IMR-90 (cell line): ENCODE measurements around the gene ST7. TPM values are rescaled to one million over a fixed set of nuclear protein-coding genes. Genes with fewer than 3 reads are reported as not detected.

ENCODE experiments used
- CHD1 ChIP-seq: IDR thresholded peaks from 2 replicates; pipeline ENCODE4 v1.6.1; 2012; ENCODE audit warnings: low read depth, low read length, improper control_type of control experiment
- CTCF ChIP-seq: conservative IDR thresholded peaks from 2 replicates; pipeline ENCODE4 v1.5.1; 2012; ENCODE audit warnings: mild to moderate bottlenecking, low read depth, low read length, improper control_type of control experiment
- MAFK ChIP-seq: IDR thresholded peaks from 2 replicates; pipeline ENCODE4 v1.6.1; 2012; ENCODE audit warnings: low read depth, low read length, improper control_type of control experiment
- POLR2A ChIP-seq: IDR thresholded peaks from 2 replicates; pipeline ENCODE4 v1.6.1; 2012; ENCODE audit warnings: mild to moderate bottlenecking, low read depth, low read length
- RFX5 ChIP-seq: IDR thresholded peaks from 2 replicates; pipeline ENCODE4 v1.8.0; 2012; ENCODE audit warnings: low read depth, mild to moderate bottlenecking, low read length, moderate library complexity
- SMC3 ChIP-seq: fragments of 150-350 bp; IDR thresholded peaks from 2 replicates; pipeline ENCODE4 v1.6.1; 2016; ENCODE audit warnings: low read depth, mild to moderate bottlenecking, antibody characterized with exemption, low read length, moderate library complexity
- polyA plus RNA-seq, 3 experiments: library from polyadenylated mRNA; depleted of rRNA; stranded (reverse); fragments of >200 nt; gene quantifications; 2 replicates each; pipeline ENCODE4 v1.2.3, GENCODE V29; 2012; ENCODE audit warnings: low replicate concordance in 1 of 3
- total RNA-seq: library from RNA; depleted of rRNA; stranded (reverse); fragments of >200 nt; gene quantifications from 2 replicates; pipeline ENCODE4 v1.2.3, GENCODE V29; 2012

The ST7 gene
- total and polyA plus RNA-seq, 2 of the 4 experiments (the other 2 are of a cell fraction): 18.6 to 26.0 TPM

GRCh38 chr7:117217106-117218035 lies 264.1 kb downstream of the ST7 start (continued):
- no peak for TF ChIP-seq CTCF
- TF ChIP-seq MAFK: no peak
- TF ChIP-seq CHD1: no peak
- TF ChIP-seq POLR2A: no peak
- TF ChIP-seq SMC3: no peak
- no peak for TF ChIP-seq RFX5
